ENCODE measurements around the gene SGSM1.

DNA sequence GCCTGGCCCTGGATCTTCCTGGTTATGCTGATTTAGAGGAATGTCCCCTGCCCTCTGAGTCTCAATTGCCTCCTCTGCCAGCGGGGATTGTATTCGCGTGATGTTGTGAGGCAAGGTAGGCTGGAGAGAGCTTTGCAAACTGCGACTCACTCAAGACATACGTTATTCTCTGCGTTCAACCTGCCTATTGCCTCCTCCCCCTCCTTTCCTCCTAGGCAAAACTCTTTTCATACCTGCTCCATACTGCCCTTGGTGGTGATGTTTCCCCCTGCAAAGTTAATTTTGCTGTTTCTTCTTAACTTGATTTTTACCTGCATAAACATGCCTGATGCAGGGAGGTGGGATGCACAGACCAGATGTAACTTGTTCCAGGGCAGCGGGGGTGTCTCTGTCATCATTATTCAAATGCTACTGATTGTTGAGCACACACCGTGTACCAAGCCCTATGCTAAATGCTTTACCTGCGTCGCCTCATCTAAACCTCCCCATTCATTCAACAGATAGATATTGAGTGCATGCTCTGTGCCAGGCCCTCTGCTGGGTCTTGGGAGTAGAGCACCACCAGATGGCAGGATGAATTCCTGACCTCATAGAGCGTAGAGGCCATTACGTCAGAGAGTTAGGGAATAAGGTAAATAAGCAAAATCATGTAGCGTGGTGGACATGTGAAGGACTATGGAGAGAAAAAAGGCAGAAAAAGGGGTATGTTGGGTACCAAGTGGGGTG is 29.0 kb downstream of the SGSM1 start:
- TF ChIP-seq, protein P1, sequence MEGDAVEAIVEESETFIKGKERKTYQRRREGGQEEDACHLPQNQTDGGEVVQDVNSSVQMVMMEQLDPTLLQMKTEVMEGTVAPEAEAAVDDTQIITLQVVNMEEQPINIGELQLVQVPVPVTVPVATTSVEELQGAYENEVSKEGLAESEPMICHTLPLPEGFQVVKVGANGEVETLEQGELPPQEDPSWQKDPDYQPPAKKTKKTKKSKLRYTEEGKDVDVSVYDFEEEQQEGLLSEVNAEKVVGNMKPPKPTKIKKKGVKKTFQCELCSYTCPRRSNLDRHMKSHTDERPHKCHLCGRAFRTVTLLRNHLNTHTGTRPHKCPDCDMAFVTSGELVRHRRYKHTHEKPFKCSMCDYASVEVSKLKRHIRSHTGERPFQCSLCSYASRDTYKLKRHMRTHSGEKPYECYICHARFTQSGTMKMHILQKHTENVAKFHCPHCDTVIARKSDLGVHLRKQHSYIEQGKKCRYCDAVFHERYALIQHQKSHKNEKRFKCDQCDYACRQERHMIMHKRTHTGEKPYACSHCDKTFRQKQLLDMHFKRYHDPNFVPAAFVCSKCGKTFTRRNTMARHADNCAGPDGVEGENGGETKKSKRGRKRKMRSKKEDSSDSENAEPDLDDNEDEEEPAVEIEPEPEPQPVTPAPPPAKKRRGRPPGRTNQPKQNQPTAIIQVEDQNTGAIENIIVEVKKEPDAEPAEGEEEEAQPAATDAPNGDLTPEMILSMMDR (IDR thresholded peaks at IDR 0.05; ENCODE audit: low read depth, low read length, poor library complexity, severe bottlenecking): peak; percentile 41
- no peak for TF ChIP-seq EZH2phosphoT487 (IDR thresholded peaks at IDR 0.05; ENCODE audit: borderline replicate concordance, low read length)

All from DOHH2 (cell line).